Loucy (cell line): ENCODE data around the gene KAT2B.

Source experiments
- EZH2phosphoT487 ChIP-seq: fragments of 200-600 bp; IDR thresholded peaks from 2 replicates; pipeline ENCODE4 v1.6.1; 2018; ENCODE audit warnings: antibody characterized with exemption, mild to moderate bottlenecking, moderate library complexity, borderline replicate concordance
- TF ChIP-seq, protein P1 (sequence below): fragments of 200-600 bp; sonication (generic); conservative IDR thresholded peaks from 2 replicates; pipeline ENCODE4 v1.5.1; 2014; ENCODE audit warnings: mild to moderate bottlenecking, antibody characterized with exemption, low read length

GRCh38 chr3:20047976-20048883 lies 8.0 kb downstream of the KAT2B start:
- TF ChIP-seq, protein P1, sequence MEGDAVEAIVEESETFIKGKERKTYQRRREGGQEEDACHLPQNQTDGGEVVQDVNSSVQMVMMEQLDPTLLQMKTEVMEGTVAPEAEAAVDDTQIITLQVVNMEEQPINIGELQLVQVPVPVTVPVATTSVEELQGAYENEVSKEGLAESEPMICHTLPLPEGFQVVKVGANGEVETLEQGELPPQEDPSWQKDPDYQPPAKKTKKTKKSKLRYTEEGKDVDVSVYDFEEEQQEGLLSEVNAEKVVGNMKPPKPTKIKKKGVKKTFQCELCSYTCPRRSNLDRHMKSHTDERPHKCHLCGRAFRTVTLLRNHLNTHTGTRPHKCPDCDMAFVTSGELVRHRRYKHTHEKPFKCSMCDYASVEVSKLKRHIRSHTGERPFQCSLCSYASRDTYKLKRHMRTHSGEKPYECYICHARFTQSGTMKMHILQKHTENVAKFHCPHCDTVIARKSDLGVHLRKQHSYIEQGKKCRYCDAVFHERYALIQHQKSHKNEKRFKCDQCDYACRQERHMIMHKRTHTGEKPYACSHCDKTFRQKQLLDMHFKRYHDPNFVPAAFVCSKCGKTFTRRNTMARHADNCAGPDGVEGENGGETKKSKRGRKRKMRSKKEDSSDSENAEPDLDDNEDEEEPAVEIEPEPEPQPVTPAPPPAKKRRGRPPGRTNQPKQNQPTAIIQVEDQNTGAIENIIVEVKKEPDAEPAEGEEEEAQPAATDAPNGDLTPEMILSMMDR = no peak
- TF ChIP-seq EZH2phosphoT487 = no peak
